ENCODE measurements around the gene ENPP1.

The ENPP1 gene

GRCh38 chr6:131886517-131886916, 78.7 kb downstream of the ENPP1 start:
- TF ChIP-seq ARNTL (CRISPR knock-in tag; IDR thresholded peaks at IDR 0.05; ENCODE audit: borderline replicate concordance, low read depth) (no peak), TSHZ2 (CRISPR knock-in tag; IDR thresholded peaks at IDR 0.05) (no peak), ESRRG (CRISPR knock-in tag; IDR thresholded peaks at IDR 0.05) (no peak), POU6F1 (CRISPR knock-in tag; IDR thresholded peaks at IDR 0.05; ENCODE audit: borderline replicate concordance, low read depth) (no peak), PPARA (CRISPR knock-in tag; IDR thresholded peaks at IDR 0.05; ENCODE audit: borderline replicate concordance) (no peak), ISL1 (CRISPR knock-in tag; IDR thresholded peaks at IDR 0.05) (no peak), ZC3H10 (CRISPR knock-in tag; IDR thresholded peaks at IDR 0.05) (no peak), OSR1 (CRISPR knock-in tag; IDR thresholded peaks at IDR 0.05) (no peak), ZFP30 (CRISPR knock-in tag; IDR thresholded peaks at IDR 0.05) (no peak), ZNF8 (CRISPR knock-in tag; IDR thresholded peaks at IDR 0.05) (no peak), CREB5 (CRISPR knock-in tag; IDR thresholded peaks at IDR 0.05; ENCODE audit: low read depth) (no peak), PATZ1 (CRISPR knock-in tag; IDR thresholded peaks at IDR 0.05; ENCODE audit: borderline replicate concordance) (no peak), CSRNP3 (CRISPR knock-in tag; IDR thresholded peaks at IDR 0.05) (no peak), GLIS3 (CRISPR knock-in tag; IDR thresholded peaks at IDR 0.05) (no peak), ZFP3 (CRISPR knock-in tag; IDR thresholded peaks at IDR 0.05) (no peak), SNAI2 (CRISPR knock-in tag; IDR thresholded peaks at IDR 0.05) (no peak), ZNF565 (CRISPR knock-in tag; conservative IDR thresholded peaks at IDR 0.05; ENCODE audit: low read depth) (no peak), ZNF70 (CRISPR knock-in tag; IDR thresholded peaks at IDR 0.05) (no peak)
- no peak for ATAC-seq

- ATAC-seq: no peak
- TF ChIP-seq CSRNP3 (CRISPR knock-in tag; IDR thresholded peaks at IDR 0.05): no peak
- TF ChIP-seq BACH2 (CRISPR knock-in tag; IDR thresholded peaks at IDR 0.05; ENCODE audit: borderline replicate concordance): no peak
- TF ChIP-seq ZFP30 (CRISPR knock-in tag; IDR thresholded peaks at IDR 0.05): no peak
- no peak for TF ChIP-seq ESRRG (CRISPR knock-in tag; IDR thresholded peaks at IDR 0.05)
- TF ChIP-seq ZNF8 (CRISPR knock-in tag; IDR thresholded peaks at IDR 0.05): no peak
- TF ChIP-seq PATZ1 (CRISPR knock-in tag; IDR thresholded peaks at IDR 0.05; ENCODE audit: borderline replicate concordance): no peak
- no peak for TF ChIP-seq CSDC2 (CRISPR knock-in tag; IDR thresholded peaks at IDR 0.05)
- TF ChIP-seq RARB (CRISPR knock-in tag; IDR thresholded peaks at IDR 0.05): no peak
- no peak for TF ChIP-seq GLIS3 (CRISPR knock-in tag; IDR thresholded peaks at IDR 0.05)
- no peak for TF ChIP-seq OSR1 (CRISPR knock-in tag; IDR thresholded peaks at IDR 0.05)
These were observed 82.3 kb downstream of the ENPP1 start for GRCh38 chr6:131890091-131890490.

All from SK-N-SH treated with all-trans-retinoic acid at 6 μM for 48 hours (cell line).